Dedifferentiated amniotic fluid mesenchymal stem cell (primary cell): ENCODE measurements around the gene CCDC178.
"Not testable (repeated sequence)": the region's sequence is repeated elsewhere in the genome, so short reads cannot be mapped to it uniquely, and the experiment has no call there.

ENCODE experiments used
- DNase-seq: peaks from one replicate; pipeline ENCODE4 v3.0.0-alpha.2; 2016; ENCODE audit errors: extremely low spot score

The CCDC178 gene

DNA sequence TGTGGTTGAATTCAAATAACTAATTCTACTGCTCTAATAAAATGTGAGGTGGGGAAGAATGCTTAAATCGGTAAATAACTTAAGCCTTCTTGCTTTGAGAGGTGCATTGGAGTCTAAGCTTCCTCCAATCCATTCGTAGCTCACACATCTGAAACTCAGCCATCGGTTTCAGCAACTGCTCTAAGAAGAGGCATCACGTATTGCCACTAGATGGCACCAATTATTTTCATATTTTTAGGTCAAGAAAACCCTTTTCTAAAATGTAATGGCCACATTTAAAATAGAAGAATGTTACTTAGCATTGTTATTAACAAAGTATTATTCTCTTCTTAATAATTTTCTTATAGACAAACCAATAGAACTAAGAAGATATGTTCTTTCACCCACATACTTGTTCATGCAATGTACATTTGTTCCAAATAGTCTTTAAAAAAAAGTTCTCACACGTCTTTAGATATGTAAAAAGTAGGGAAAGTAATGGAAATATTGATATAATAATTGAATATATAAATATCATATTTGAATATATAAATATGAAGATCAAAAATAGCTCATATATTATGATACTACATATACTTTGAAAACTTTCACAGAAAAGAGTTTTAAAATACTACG, 229.8 kb downstream of the CCDC178 start:
- DNase-seq = peak; percentile 45

DNA sequence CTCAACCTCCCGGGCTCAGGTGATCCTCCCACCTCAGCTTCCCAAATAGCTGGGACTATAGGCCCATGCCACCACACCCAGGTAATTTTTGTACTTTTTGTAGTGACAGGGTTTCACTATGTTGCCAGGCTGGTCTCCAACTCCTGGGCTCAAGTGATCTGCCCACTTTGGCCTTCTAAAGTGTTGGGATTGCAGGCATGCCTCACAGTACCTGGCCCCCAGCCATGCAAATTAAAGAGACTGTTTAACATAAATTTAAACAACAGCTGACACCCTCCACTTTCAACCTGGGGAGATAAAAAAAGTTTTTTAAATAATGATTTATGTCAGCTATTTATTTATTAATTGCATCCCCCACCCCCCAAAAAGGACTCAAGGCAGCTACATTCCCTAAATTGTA, 234.7 kb downstream of the CCDC178 start:
- no peak for DNase-seq

DNA sequence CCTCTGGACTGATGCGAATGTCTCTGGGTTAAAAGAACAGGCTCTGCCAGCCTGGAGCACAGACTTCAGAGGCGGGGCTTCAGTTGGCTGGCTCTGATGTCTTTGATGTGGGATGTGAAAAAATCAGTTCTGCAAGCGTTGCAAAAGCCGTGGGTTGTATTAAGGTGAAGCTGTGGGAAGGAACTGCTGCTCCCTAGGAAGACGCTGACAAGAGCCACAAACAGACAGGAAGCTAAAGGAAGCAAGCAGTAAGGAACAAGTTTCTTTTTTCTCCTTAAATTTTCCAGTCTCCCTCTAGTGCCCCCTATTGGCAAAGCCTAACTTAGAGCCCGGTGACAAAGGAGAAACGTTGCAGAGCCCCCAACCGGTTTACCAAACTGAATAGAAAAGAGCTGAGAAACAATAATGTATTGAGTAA, 239.0 kb downstream of the CCDC178 start:
- peak; percentile 52 for DNase-seq

DNA sequence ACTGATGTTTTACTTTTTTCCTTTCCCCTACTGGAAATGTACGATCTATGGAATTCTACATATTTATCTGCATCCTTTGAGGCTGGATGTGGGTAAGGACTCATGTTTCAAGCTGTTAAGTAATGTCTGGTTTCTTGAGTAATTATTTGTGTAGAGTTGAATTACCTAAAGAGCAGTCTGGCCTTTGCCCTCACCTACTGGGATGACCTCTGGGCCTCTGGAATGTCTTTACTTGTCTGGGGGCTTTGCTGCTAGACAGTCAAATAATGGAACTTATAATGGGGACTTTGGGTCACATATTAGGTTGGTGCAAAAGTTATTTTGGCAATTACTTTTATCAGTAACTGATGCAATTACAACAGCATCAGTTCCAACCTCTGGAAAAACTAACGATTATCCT, 244.7 kb downstream of the CCDC178 start:
- no peak for DNase-seq

DNA sequence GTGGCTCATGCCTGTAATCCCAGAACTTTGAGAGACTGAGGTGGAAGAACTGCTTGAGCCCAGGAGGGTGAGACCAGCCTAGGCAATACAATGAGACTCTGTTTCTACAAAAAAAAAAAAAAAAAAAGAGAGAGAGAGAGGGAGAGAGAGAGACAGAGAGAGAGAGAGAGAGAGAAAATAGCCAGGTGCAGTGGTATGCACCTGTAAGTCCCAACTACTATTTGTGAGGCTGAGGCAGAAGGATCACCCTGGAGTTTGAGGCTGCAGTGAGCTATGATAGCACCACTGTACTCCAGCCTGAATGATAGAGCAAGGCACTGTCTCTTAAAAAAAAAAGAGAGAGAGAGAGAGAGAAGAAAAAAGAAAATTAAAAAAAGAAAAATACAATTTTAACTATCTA, 245.7 kb downstream of the CCDC178 start:
- no peak for DNase-seq

DNA sequence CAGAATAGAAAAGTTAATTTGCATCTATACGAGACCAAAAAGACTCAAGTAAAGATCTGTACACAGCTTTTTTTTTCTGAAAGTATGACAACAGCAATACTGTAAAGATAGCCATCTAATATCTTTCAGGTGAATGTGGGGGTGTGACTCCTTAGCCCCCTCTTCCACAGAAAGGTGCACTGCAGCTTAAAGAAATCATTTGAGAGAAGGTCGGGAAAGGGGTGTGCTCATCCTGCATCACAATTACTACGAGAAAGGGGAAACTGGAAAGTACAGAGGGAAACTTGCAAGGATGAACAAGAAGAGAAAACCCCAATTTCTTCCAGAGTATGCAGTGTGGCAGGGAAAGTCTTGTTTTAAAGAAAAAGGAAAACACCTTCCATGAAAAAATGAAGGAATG, 255.6 kb downstream of the CCDC178 start:
- no peak for DNase-seq

DNA sequence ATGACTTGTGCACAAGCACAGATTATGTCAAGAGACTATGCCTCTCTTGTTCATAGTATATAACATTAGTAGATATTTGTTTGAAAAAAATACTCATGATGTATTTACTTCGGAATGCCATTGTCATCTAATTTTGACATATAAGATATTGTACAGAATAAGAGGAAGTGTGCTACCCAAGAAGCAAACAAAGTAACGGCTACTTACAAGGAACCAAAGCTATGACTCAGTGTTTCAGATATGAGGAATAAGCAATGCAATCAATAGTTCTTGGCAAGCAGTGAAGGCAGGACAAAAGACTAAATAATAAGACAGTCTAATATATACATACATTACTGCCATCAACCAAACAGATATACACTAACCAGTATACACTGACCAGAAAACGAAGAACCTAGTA, 256.3 kb downstream of the CCDC178 start:
- DNase-seq = no peak

DNA sequence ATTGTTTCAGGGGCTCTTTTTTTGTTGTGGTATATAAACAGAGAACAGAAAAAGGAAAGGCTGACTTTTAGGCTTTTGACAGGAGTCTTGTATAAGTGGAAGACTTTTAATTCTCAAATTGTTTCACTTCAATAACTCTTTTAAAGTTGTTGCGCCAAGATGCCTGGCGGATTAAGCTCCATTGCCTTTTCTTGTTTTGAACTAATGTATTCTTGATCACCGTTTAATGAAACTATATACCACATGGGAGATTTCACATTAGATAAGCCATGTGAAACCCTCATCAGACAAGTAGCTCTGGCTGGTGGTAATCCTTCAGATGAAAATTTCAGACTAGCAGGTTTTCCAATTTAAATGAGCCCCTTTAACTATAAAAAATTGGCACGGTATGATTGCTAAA, 257.4 kb downstream of the CCDC178 start:
- no peak for DNase-seq

DNA sequence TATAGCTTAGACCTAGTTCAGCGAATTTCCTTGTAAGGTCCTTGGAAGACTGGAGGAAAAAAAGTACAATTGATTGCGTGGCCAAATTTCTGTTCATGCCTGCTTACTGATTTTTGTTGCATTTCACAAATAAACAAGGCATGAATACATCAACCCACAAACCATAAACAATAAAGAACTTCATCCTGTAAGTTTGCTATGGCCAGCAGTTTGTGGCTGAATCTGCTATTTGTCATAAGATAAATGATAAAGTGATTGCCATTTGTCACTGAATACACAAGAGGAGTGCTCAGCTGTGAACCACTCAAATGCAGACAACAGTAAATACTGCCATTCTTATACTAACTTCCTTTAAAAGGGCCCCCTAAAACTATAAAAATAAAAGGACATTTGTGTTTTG, 259.5 kb downstream of the CCDC178 start:
- DNase-seq = no peak

DNA sequence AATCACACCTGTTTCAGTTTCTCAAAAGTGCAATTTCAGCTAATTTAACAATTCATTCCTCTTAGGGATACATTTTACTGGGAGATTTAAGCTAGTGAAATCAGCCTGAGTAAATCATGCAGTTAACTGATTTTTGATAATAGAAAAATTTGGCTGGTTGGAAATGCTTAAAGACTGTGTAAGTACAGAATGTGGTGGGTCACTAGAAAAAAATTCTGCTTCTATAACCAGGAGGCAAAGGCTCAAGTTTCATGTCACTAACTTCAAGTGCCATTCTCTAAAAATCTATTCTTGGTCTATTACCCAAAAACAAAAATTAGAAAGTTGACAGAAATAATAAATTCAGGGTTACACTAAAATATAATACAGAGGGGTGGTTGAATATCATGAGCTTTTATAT, 271.3 kb downstream of the CCDC178 start:
- no peak for DNase-seq

DNA sequence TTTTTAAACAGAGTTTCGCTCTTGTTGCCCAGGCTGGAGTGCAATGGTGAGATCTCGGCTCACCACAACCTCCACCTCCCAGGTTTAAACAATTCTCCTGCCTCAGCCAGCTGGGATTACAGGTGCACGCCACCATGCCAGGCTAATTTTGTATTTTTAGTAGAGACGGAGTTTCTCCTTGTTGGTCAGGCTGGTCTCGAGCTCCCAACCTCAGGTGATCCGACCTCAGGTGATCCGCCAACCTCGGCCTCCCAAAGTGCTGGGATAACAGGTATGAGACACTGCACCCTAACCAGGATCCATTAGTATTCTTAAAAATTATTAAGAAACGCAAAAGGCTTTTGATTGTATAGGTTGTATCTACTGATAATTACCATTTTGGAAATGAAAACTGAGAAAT, 276.4 kb downstream of the CCDC178 start:
- not testable (repeated sequence) for DNase-seq

DNA sequence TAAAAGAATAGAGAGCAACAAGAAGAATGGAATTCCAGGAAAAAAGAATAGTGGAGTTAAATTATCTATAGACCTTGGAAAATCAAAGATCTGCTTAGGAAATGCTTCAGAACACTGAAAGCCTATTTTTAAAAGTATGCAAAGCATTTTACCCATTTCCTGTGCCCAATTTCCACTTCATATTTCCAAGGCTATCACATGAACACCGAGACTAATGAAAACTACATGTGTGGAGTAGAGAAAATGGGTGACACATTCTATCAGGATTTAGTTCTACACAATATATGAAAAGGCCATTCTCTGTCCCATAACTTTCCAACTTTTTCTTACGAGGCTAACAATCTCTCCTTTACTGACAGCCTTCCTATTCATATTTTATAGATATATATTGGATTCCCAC, 279.4 kb downstream of the CCDC178 start:
- DNase-seq = no peak

DNA sequence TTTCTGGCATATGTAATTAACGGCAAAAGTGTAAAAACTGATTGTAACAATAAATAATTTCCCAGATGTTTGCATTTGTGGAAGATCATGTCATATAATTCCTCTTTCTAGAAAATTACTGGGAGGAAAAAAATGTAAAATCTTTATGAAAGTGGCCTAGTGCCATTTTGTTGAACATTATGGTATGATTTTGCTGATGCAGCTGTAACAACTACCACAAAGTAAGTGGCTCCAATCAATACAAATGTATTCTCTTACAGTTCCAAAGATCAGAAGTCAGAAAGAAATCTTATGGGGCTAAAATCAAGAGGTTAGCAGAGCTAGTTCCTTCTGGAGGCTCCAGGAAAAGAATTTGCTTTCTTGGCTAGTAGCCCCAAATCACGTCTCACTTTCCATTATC, 281.4 kb downstream of the CCDC178 start:
- DNase-seq = no peak

DNA sequence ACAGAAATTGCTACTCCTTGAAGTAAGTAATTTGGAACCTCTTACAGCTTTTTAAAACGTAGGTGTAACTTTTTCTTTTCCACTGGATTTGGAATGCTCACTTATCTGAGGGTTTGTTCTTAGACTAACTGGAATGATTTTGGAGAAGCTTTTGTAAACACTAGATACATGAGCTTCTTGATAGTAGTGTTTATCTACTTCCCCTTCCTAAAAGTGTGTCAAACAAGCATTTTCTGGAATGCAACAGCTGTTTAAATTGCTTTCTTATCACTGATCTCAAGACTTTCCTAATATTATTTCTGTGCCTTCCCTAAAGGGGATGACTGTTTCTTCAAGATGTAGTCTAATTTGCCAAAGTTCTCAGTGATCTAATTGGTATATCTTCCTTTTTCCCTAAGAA, 282.6 kb downstream of the CCDC178 start:
- DNase-seq = no peak

DNA sequence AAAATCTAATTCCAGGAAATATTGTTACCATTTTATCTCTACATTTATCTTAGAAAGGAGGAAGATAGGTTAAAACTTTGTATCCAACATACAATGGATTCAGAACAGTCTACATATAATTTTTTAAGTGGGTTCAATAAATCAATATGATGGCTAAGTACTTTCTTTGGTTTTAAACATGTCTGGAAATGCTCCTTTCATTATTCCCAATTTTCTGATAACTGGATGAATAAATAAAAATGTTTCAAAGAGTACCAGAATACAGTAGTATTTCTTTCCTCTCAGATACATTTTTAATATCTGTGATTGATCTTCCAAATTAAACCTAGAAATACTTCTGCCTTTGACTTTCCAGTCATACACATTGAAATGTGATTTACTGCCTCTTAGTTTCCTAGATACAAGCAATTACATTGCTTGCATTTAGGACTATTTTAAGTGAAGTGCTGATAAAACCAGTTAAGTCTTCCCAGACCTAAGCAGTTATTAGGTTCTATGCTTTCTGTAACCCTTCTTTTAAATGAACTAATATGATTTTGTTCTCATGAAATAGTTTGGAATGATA, 283.5 kb downstream of the CCDC178 start:
- DNase-seq = no peak

DNA sequence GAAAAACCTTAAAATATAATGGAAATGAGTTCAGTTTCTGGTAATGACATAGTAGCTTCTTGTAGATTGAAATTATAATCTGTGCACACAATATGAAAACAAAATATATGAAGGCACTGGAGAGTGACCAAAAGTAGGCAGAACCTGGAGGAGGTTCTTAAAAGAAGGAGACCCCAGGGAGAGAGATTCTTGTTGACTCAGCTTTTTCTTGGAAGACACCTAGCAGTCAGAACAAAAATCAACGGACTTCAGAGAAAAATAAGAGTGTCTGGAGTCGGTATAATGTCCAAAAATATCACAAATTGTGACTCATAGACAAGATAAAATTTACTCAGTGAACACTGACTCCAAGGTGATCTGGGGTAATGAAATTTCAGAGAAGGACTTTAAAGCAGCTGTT, 286.5 kb downstream of the CCDC178 start:
- DNase-seq = no peak

DNA sequence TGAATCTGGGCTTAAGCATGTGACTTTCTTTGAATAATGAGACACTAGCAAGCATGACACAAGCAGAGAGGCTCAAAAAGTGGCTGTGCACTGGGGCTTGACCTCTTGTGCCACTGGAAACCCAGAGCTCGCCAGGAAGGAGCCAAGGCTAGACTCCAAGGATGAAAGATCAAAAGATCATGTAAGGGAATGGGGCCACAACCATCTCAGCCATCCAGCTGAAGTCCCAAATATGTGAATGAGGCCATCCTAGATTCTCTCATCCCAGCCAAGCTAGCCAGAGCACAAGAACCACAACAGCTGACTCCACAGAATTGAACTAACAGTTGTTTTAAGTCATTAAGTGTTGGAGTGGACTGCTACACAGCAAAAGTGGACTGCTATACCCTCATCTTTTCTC, 288.1 kb downstream of the CCDC178 start:
- no peak for DNase-seq

DNA sequence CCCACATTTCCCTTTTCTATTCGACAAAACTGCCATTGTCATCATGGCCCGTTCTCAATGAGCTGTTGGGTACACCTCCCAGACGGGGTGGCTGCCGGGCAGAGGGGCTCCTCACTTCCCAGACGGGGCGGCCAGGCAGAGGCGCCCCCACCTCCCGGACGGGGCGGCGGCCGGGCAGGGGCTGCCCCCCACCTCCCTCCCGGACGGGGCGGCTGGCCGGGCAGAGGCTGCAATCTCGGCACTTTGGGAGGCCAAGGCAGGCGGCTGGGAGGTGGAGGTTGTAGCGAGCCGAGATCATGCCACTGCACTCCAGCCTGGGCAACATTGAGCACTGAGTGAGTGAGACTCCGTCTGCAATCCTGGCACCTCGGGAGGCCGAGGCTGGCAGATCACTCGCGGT, 292.7 kb downstream of the CCDC178 start:
- not testable (repeated sequence) for DNase-seq

DNA sequence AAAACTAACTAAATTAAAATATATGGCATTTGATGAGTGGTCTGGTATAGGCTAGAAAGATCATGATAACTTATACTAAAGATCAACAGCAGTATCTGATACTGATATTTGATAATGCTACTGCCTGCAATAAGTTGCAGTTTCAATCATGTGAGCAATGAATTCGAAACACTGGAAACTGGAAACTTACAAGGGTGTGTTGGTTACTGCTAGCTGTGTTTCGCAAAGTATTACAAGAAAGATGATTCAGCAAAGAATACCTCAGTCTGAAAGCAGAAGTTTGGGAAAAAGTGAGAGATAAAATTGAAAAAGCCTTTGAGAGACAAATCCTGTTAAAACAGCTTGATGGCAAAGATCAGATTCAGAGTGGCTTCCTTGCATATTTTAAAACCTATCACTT, 294.5 kb downstream of the CCDC178 start:
- no peak for DNase-seq

DNA sequence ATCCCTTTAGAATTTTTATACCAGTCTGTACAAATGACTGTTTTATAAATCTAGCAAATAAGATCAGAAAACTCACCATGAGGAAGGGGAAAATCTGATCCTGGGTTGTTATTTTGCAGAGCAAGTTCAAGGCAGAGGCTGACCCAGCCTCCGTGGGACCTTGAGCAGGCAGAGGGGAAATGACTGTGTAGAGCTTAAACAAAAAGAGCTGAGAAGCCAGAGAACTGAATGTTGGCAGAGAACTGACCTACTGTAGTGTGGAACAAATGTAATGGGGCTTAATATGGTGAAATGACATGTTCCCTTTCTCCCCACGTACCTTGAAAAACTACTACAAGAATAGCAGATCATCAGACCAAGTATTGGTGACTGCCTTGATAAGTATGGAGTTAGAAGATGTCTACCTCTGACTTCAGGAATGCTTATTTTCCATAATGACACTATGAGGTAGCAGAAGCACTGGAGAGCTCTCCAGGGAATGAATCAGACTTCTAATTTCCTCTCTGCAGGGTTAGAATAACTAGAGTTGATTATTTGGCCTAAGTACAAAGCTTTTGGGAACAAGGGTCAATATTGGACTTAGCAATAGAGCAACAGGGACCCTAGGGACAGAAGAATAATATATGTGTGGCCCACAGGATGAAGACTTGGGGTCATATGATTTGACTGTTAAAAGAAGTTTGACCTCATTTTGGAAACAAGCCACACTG, 304.4 kb downstream of the CCDC178 start:
- no peak for DNase-seq

DNA sequence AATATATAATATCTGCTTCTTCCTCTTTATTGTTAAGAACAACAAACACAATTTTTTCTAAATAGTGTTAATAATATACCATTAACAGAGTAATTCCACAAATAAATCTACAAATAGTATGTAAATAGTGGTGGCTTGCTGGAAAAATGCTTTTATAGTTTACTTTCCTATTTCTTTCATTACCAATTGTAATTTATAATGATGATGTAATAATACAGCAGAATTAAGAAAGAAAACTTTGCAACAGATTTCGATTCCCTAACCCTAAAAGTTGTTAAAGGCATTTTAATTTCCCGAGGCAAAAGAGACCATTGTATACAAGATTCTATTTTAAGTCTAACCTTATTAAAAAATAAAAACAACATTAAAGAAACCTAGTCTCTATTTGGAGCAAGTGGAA, 307.9 kb downstream of the CCDC178 start:
- DNase-seq = no peak

DNA sequence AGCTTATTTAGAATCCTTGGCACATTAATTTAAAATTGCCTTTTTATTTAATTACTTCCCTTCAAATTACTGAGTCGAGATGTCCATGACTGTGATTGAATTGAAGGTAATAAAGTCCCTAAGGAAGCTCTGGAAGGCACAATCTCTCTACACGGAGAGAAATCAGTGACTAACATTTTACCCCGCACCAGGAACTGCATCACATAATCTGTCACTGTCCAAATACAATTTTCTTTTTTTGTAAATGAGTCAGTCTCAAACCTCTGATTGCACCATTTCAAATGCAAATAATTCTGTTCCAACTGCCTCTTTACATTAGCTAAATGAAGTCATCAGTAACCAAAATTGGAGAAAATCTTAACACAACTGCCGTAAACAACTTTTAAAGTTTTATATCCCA, 311.9 kb downstream of the CCDC178 start:
- no peak for DNase-seq

DNA sequence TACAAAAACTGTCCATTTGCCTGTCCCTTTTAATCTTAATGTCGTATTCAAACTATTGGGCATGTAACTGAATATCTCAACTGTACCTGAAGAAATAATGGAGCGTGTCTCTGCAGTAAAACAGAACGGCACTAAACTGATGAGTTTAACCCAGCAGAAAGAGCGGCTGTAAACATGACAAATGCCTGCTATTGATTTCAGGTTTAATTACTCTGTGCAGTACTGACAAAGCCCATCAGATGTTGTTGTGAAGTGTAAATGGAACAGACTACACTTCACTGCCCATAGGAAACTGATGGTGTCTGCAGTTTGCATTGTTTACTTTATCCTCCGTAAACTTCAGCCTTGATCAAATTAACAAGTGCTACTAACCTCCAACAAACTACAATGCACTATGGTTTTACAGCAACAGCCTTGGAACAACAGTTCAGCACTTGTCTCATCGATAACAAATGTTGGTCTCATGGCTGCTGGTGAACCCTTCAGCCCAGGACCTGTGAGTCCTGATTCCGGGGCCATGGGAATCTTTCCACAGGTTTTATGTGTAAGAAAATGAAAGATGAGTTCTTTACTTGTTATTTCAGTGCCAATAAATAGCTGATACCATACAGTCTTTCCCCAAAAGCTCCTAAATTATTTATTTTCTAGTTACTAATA, 316.5 kb downstream of the CCDC178 start:
- DNase-seq = no peak
